C4-2B (cell line): ENCODE data around the gene UCHL5.

Experiments used
- ZFX ChIP-seq: fragments of 450-650 bp; IDR thresholded peaks from 2 replicates; pipeline ENCODE4 v1.6.1; 2017
- TF ChIP-seq, protein P1 (sequence below): fragments of 450-650 bp; conservative IDR thresholded peaks from 2 replicates; pipeline ENCODE4 v1.5.1; 2017; ENCODE audit warnings: mild to moderate bottlenecking

DNA sequence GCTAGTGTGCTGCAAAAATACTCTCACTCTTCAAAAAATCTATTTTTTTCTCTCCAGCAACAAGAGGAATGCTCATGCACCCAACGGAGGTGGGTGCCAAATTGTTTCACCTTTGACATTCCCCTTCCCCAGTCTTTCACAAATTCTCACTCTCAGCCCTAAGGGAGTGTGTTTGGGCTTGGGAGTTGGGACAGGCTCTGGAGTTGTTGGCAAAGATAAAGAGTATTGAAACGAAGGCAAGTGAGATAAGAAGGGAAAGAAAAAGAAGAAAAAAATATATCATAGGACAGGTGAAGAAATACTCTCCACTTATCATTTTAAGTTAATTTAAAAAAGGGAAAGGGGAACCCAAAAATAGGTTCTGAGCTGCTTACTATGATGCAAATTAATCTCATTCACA is 82.6 kb downstream of the UCHL5 start:
- TF ChIP-seq, protein P1, sequence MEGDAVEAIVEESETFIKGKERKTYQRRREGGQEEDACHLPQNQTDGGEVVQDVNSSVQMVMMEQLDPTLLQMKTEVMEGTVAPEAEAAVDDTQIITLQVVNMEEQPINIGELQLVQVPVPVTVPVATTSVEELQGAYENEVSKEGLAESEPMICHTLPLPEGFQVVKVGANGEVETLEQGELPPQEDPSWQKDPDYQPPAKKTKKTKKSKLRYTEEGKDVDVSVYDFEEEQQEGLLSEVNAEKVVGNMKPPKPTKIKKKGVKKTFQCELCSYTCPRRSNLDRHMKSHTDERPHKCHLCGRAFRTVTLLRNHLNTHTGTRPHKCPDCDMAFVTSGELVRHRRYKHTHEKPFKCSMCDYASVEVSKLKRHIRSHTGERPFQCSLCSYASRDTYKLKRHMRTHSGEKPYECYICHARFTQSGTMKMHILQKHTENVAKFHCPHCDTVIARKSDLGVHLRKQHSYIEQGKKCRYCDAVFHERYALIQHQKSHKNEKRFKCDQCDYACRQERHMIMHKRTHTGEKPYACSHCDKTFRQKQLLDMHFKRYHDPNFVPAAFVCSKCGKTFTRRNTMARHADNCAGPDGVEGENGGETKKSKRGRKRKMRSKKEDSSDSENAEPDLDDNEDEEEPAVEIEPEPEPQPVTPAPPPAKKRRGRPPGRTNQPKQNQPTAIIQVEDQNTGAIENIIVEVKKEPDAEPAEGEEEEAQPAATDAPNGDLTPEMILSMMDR: no peak
- no peak for TF ChIP-seq ZFX
